Neutrophil (primary cell): ENCODE data around the gene NUP133.

Source experiments
- H3K27ac ChIP-seq: fragments of 200-600 bp; sonication (generic); 2 replicates; pipeline ENCODE4 v1.5.1; 2016; ENCODE audit warnings: mild to moderate bottlenecking, moderate library complexity
- H3K27me3 ChIP-seq: fragments of 200-600 bp; sonication (generic); 2 replicates; pipeline ENCODE4 v1.6.0; 2016; ENCODE audit warnings: mild to moderate bottlenecking
- H3K36me3 ChIP-seq: fragments of 200-600 bp; sonication (generic); 2 replicates; pipeline ENCODE4 v1.5.1; 2017
- H3K4me1 ChIP-seq, 2 experiments: fragments of 200-600 bp in 1 of 2; sonication (generic) in 1 of 2; 1 replicate in 1 of 2; 2 replicates in 1 of 2; pipeline versions ENCODE4 v1.5.1 to v1.6.1; 2013 to 2016; ENCODE audit warnings: low read depth in 1 of 2, low read length in 1 of 2, mild to moderate bottlenecking in 1 of 2, moderate library complexity in 1 of 2; ENCODE audit not compliant: control insufficient read depth in 1 of 2, insufficient read depth in 1 of 2
- H3K4me3 ChIP-seq, 2 experiments: fragments of 200-600 bp in 1 of 2; sonication (generic) in 1 of 2; 1 replicate in 1 of 2; 2 replicates in 1 of 2; pipeline ENCODE4 v1.5.1; 2013 to 2016; ENCODE audit warnings: low read depth in 1 of 2, low read length in 1 of 2, mild to moderate bottlenecking in 1 of 2, moderate library complexity in 1 of 2
- H3K9me3 ChIP-seq: fragments of 200-600 bp; sonication (generic); 2 replicates; pipeline ENCODE4 v1.5.1; 2016
- TF ChIP-seq, protein P1 (sequence below): fragments of 200-600 bp; sonication (generic); IDR thresholded peaks from 2 replicates; pipeline ENCODE4 v1.5.1; 2016; ENCODE audit warnings: antibody characterized with exemption

NUP133 gene

GRCh38 chr1:229550812-229551567 is 42.8 kb upstream of the NUP133 start:
- Histone ChIP-seq H3K4me3 (no peak overlapping the region), H3K9me3 (no peaks in the 10 kb centered on the region), H3K27ac (no peak overlapping the region), H3K36me3 (peaks cover 20% of the 10 kb centered on the region), H3K27me3 (no peaks in the 10 kb centered on the region), H3K4me1 (peaks cover 15 to 21% of the 10 kb centered on the region in 2 experiments)
- TF ChIP-seq, protein P1, sequence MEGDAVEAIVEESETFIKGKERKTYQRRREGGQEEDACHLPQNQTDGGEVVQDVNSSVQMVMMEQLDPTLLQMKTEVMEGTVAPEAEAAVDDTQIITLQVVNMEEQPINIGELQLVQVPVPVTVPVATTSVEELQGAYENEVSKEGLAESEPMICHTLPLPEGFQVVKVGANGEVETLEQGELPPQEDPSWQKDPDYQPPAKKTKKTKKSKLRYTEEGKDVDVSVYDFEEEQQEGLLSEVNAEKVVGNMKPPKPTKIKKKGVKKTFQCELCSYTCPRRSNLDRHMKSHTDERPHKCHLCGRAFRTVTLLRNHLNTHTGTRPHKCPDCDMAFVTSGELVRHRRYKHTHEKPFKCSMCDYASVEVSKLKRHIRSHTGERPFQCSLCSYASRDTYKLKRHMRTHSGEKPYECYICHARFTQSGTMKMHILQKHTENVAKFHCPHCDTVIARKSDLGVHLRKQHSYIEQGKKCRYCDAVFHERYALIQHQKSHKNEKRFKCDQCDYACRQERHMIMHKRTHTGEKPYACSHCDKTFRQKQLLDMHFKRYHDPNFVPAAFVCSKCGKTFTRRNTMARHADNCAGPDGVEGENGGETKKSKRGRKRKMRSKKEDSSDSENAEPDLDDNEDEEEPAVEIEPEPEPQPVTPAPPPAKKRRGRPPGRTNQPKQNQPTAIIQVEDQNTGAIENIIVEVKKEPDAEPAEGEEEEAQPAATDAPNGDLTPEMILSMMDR = no peak

DNA sequence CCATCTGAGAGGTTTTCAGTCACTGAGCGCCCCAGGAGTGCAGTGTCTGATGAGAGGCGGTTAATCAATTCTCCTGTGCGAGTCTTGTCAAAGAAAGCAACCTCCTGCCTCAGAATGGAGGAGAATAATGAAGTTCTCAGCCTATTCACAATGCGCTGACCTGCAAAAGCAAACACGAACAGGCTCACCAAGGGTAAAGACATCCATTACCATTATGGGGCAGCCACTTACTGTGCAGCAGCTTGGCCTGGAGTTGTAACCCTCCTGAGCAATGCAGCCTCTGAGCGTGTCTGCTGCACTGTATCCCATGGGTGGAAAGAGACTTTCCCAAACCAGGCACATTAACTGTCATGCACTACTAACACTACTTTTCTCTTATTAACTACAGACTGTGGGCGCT is 39.4 kb upstream of the NUP133 start:
- no peaks in the 10 kb centered on the region for H3K27me3 ChIP-seq
- no peaks in the 10 kb centered on the region for H3K9me3 ChIP-seq
- no peak overlapping the region for H3K4me3 ChIP-seq
- H3K36me3 ChIP-seq = peaks cover 50% of the 10 kb centered on the region
- TF ChIP-seq, protein P1 = no peak
- no peak overlapping the region for H3K27ac ChIP-seq
- H3K4me1 ChIP-seq = peaks cover 4 to 7% of the 10 kb centered on the region in 2 experiments

DNA sequence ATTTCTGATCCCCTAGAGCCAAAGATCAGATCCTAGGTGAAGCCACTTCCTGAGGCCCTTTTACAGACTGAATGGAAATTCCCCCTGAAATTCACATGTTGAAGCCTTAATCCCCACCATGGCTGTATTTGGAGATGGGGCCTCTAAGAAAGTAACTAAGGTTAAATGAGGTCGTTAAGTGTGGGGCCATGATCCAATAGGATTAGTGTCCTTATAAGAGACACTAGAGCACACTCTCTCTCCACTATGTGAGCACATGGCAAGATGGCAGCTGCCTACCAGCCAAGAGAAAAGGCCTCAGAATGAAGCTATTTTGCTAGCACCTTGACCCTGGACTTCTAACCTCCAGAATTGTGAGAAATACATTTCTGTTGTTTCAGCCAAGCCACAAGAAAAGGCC is 36.4 kb upstream of the NUP133 start:
- no peaks in the 10 kb centered on the region for H3K9me3 ChIP-seq
- no peak overlapping the region for H3K27ac ChIP-seq
- H3K4me1 ChIP-seq = no peaks in the 10 kb centered on the region
- H3K4me3 ChIP-seq = no peak overlapping the region
- TF ChIP-seq, protein P1 = no peak
- H3K36me3 ChIP-seq = peaks cover 73% of the 10 kb centered on the region
- no peaks in the 10 kb centered on the region for H3K27me3 ChIP-seq

DNA sequence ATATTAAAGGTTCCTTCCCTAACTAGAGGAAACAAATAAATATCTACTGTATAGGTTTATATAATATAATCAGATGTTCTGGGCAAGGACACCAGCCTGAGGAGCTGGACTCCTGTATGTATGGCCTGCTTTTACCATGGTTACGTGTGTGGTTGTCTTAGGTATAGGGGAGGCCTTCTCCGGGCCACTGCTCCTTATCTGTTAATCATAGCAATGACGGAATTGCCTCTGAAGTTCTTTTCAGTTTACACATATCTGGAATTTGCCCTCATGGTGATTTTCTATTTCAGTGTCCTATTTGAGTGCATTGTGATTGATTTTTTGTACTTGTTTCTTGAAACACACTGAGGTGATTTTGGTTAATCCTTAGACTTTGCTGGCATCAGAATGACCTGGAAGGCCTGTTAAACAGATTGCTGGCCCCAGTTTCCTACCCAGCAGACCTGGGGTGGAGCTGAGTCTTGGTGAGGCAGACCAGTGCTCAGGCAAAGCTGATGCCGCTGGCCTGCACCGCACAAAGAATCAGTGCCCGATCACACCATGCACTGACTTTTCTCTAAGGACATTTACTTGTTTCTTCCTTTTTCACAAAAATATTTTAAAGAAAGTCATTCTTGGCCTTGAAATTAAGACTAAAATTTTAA is 31.8 kb upstream of the NUP133 start:
- TF ChIP-seq, protein P1 = no peak
- Histone ChIP-seq H3K36me3 (peaks cover 86% of the 10 kb centered on the region), H3K27ac (no peak overlapping the region), H3K4me1 (peaks cover 8 to 9% of the 10 kb centered on the region in 2 experiments), H3K27me3 (no peaks in the 10 kb centered on the region), H3K4me3 (no peak overlapping the region), H3K9me3 (no peaks in the 10 kb centered on the region)

- peaks cover 77% of the 10 kb centered on the region for H3K36me3 ChIP-seq
- H3K4me1 ChIP-seq = peaks cover 8 to 9% of the 10 kb centered on the region in 2 experiments
- no peak overlapping the region for H3K27ac ChIP-seq
- no peaks in the 10 kb centered on the region for H3K27me3 ChIP-seq
- TF ChIP-seq, protein P1 = no peak
- no peak overlapping the region for H3K4me3 ChIP-seq
- no peaks in the 10 kb centered on the region for H3K9me3 ChIP-seq
These were observed 30.8 kb upstream of the NUP133 start for GRCh38 chr1:229538945-229539344.
